H1 (cell line): ENCODE data around the gene DRC1. TPM values are rescaled to one million over a fixed set of nuclear protein-coding genes. Genes with fewer than 3 reads are reported as not detected.

ENCODE experiments used
- CTCF ChIA-PET: fragments of 300-600 bp; sonication (Branson Sonifier 250); formaldehyde crosslinking; loops from one replicate; lab custom pipeline; 2021; ENCODE audit not compliant: partially characterized antibody; lab: Charles Lee
- POLR2A ChIA-PET: fragments of 300-600 bp; sonication (Branson Sonifier 250); formaldehyde crosslinking; loops from one replicate; lab custom pipeline; 2021; ENCODE audit warnings: inconsistent platforms; ENCODE audit not compliant: partially characterized antibody; lab: Charles Lee
- DNase-seq, 2 experiments: peaks; one replicate each; pipeline versions ENCODE4 v3.0.0 to v3.0.0-alpha.2; 2010 to 2022; ENCODE audit warnings: low spot score in 2 of 2, low read depth in 1 of 2, mixed read lengths in 1 of 2
- FAIRE-seq: peaks from 2 replicates; lab custom pipeline; 2011; peaks lifted over from hg19 to GRCh38; lab: Jason Lieb, UNC
- H2AFZ ChIP-seq: 2 replicates; pipeline ENCODE4 v1.8.1; 2012; ENCODE audit warnings: low read length, inconsistent platforms
- H2AK5ac ChIP-seq: 2 replicates; pipeline ENCODE4 v1.6.1; 2013; ENCODE audit warnings: low read depth, low read length
- H2BK120ac ChIP-seq: replicated peaks from 2 replicates; pipeline ENCODE3; 2013; ENCODE audit warnings: low read depth, low read length, inconsistent platforms
- H2BK12ac ChIP-seq: 2 replicates; pipeline ENCODE4 v1.6.1; 2013; ENCODE audit warnings: low read depth, low read length
- H2BK15ac ChIP-seq: 2 replicates; pipeline ENCODE4 v1.6.1; 2013; ENCODE audit warnings: low read length
- H2BK20ac ChIP-seq: 2 replicates; pipeline ENCODE4 v1.6.1; 2013; ENCODE audit warnings: low read length
- H2BK5ac ChIP-seq: 2 replicates; pipeline ENCODE4 v1.6.1; 2013; ENCODE audit warnings: low read depth, low read length
- H3K14ac ChIP-seq: 2 replicates; pipeline ENCODE4 v1.6.1; 2013; ENCODE audit warnings: inconsistent platforms; ENCODE audit not compliant: insufficient read length
- H3K18ac ChIP-seq: 2 replicates; pipeline ENCODE4 v1.6.1; 2013; ENCODE audit warnings: low read length; ENCODE audit errors: extremely low read depth
- H3K23ac ChIP-seq: 2 replicates; pipeline ENCODE4 v1.6.1; 2013; ENCODE audit warnings: inconsistent platforms; ENCODE audit not compliant: insufficient read length
- H3K23me2 ChIP-seq: 2 replicates; pipeline ENCODE4 v1.6.1; 2013; ENCODE audit warnings: low read depth, low read length
- H3K27ac ChIP-seq: 2 replicates; pipeline ENCODE4 v1.6.1; 2011; ENCODE audit warnings: low read depth, low read length, inconsistent platforms
- H3K27me3 ChIP-seq, 4 experiments: replicated peaks in 1 of 4; 1 replicate in 1 of 4; 2 replicates in 3 of 4; pipeline versions ENCODE4 v1.6.1 to v1.8.1; 2011 to 2013; ENCODE audit warnings: low read length in 3 of 4, mild to moderate bottlenecking in 3 of 4, inconsistent platforms in 2 of 4, mixed read lengths in 2 of 4, moderate library complexity in 1 of 4; ENCODE audit not compliant: control insufficient read depth in 3 of 4, insufficient read depth in 3 of 4; ENCODE audit errors: extremely low read depth in 1 of 4
- H3K36me3 ChIP-seq, 4 experiments: 2 replicates each; pipeline versions ENCODE4 v1.6.1 to v1.8.1; 2011 to 2013; ENCODE audit warnings: mild to moderate bottlenecking in 4 of 4, low read length in 3 of 4, moderate library complexity in 2 of 4, control low read depth in 1 of 4, inconsistent platforms in 1 of 4; ENCODE audit not compliant: insufficient read depth in 4 of 4, control insufficient read depth in 2 of 4
- H3K4ac ChIP-seq: replicated peaks from 2 replicates; pipeline ENCODE3; 2013; ENCODE audit warnings: low read length, low read depth, mixed read lengths, inconsistent platforms; ENCODE audit not compliant: insufficient read length
- H3K4me1 ChIP-seq, 4 experiments: replicated peaks in 1 of 4; 1 replicate in 1 of 4; 2 replicates in 3 of 4; pipeline versions ENCODE4 v1.6.1 to v1.8.1; 2011 to 2013; ENCODE audit warnings: low read length in 3 of 4, inconsistent platforms in 2 of 4, mixed read lengths in 1 of 4; ENCODE audit not compliant: insufficient read depth in 4 of 4, control insufficient read depth in 3 of 4
- H3K4me2 ChIP-seq, 2 experiments: 2 replicates each; pipeline versions ENCODE4 v1.6.1 to v1.8.1; 2011 to 2013; ENCODE audit warnings: low read depth in 2 of 2, low read length in 2 of 2, control low read depth in 1 of 2, inconsistent platforms in 1 of 2, mild to moderate bottlenecking in 1 of 2; ENCODE audit not compliant: insufficient read depth in 1 of 2
- H3K4me3 ChIP-seq, 4 experiments: fragments of 200-600, 300-600 bp in 1 of 4; sonication (generic), shearing (Covaris generic), sonication (Bioruptor Twin) in 1 of 4; 2 replicates each; pipeline versions ENCODE4 v1.5.1 to v1.8.1; 2011 to 2016; ENCODE audit warnings: low read length in 4 of 4, low read depth in 3 of 4, control low read depth in 2 of 4, inconsistent platforms in 2 of 4, mild to moderate bottlenecking in 2 of 4, mixed read lengths in 1 of 4, moderate library complexity in 1 of 4; ENCODE audit not compliant: insufficient read depth in 2 of 4; ENCODE audit errors: extremely low read depth in 1 of 4
- H3K56ac ChIP-seq: replicated peaks from 2 replicates; pipeline ENCODE3; 2013; ENCODE audit warnings: low read depth, mild to moderate bottlenecking, mixed read lengths, low read length, inconsistent platforms; ENCODE audit not compliant: insufficient read length
- H3K79me1 ChIP-seq: 2 replicates; pipeline ENCODE4 v1.6.1; 2013; ENCODE audit warnings: low read depth, low read length, control low read depth
- H3K79me2 ChIP-seq, 2 experiments: 2 replicates each; pipeline versions ENCODE4 v1.6.1 to v1.8.1; 2012 to 2013; ENCODE audit warnings: low read length in 2 of 2, mild to moderate bottlenecking in 2 of 2, inconsistent platforms in 1 of 2; ENCODE audit not compliant: insufficient read depth in 2 of 2, control insufficient read depth in 1 of 2
- H3K9ac ChIP-seq, 4 experiments: replicated peaks in 1 of 4; 1 replicate in 1 of 4; 2 replicates in 3 of 4; pipeline versions ENCODE4 v1.6.1 to v1.8.1; 2011 to 2013; ENCODE audit warnings: low read depth in 3 of 4, low read length in 3 of 4, control low read depth in 2 of 4, mild to moderate bottlenecking in 2 of 4, moderate library complexity in 2 of 4, inconsistent platforms in 1 of 4; ENCODE audit errors: extremely low read depth in 1 of 4
- H3K9me3 ChIP-seq, 2 experiments: 2 replicates each; pipeline versions ENCODE4 v1.6.1 to v1.8.1; 2012 to 2013; ENCODE audit warnings: mild to moderate bottlenecking in 2 of 2, moderate library complexity in 2 of 2, control low read depth in 1 of 2, inconsistent platforms in 1 of 2, low read depth in 1 of 2, low read length in 1 of 2, mixed read lengths in 1 of 2; ENCODE audit not compliant: insufficient read depth in 2 of 2
- H4K20me1 ChIP-seq, 2 experiments: replicated peaks in 1 of 2; 2 replicates each; pipeline versions ENCODE3 to v1.8.1; 2011 to 2013; ENCODE audit warnings: inconsistent platforms in 2 of 2, low read length in 2 of 2, mild to moderate bottlenecking in 1 of 2; ENCODE audit not compliant: insufficient read depth in 2 of 2, control insufficient read depth in 1 of 2
- H4K5ac ChIP-seq: 2 replicates; pipeline ENCODE4 v1.6.1; 2013; ENCODE audit warnings: low read length, low read depth, mixed read lengths, inconsistent platforms; ENCODE audit not compliant: insufficient read length
- H4K8ac ChIP-seq: 2 replicates; pipeline ENCODE4 v1.8.0; 2013; ENCODE audit warnings: mild to moderate bottlenecking, moderate library complexity, low read length, inconsistent platforms; ENCODE audit not compliant: insufficient read depth; ENCODE audit errors: extremely low read depth
- H4K91ac ChIP-seq: replicated peaks from 2 replicates; pipeline ENCODE3; 2013; ENCODE audit warnings: low read length, mixed read lengths, inconsistent platforms; ENCODE audit not compliant: insufficient read length
- EGR1 ChIP-seq: IDR thresholded peaks from 2 replicates; pipeline ENCODE4 v1.6.1; 2011; ENCODE audit warnings: low read depth, low read length, borderline replicate concordance
- EZH2 ChIP-seq: fragments of 200-600 bp; sonication (generic); IDR thresholded peaks from 2 replicates; pipeline ENCODE4 v1.7.1; 2012; ENCODE audit warnings: low read depth, mild to moderate bottlenecking, moderate library complexity, low read length, inconsistent platforms; ENCODE audit not compliant: severe bottlenecking
- KDM1A ChIP-seq: fragments of 200-600, 300-600 bp; sonication (generic); IDR thresholded peaks from 2 replicates; pipeline ENCODE4 v1.7.1; 2016; ENCODE audit warnings: mild to moderate bottlenecking, low read length, borderline replicate concordance
- KDM4A ChIP-seq: IDR thresholded peaks from one replicate; pipeline ENCODE4 v1.7.1; 2012; ENCODE audit warnings: low read depth, mild to moderate bottlenecking, moderate library complexity, low read length, inconsistent platforms; ENCODE audit not compliant: severe bottlenecking
- KDM5A ChIP-seq: fragments of 200-600 bp; IDR thresholded peaks from 2 replicates; pipeline ENCODE4 v1.7.1; 2012; ENCODE audit warnings: mild to moderate bottlenecking, low read length, inconsistent platforms, mixed read lengths
- MAFK ChIP-seq: IDR thresholded peaks from 2 replicates; pipeline ENCODE4 v1.6.1; 2012; ENCODE audit warnings: low read depth, mild to moderate bottlenecking, improper control_type of control experiment, low read length
- NRF1 ChIP-seq: IDR thresholded peaks from 2 replicates; pipeline ENCODE4 v1.6.1; 2011; ENCODE audit warnings: mild to moderate bottlenecking, low read depth, low read length, improper control_type of control experiment
- RFX5 ChIP-seq: IDR thresholded peaks from 2 replicates; pipeline ENCODE4 v1.6.1; 2011; ENCODE audit warnings: low read depth, low read length, improper control_type of control experiment, borderline replicate concordance
- RNF2 ChIP-seq: fragments of 200-900, 300-1000 bp; sonication (generic); IDR thresholded peaks from 2 replicates; pipeline ENCODE4 v1.7.1; 2016; ENCODE audit warnings: borderline replicate concordance, low read depth, mild to moderate bottlenecking, antibody characterized with exemption, low read length; ENCODE audit not compliant: poor library complexity, severe bottlenecking; ENCODE audit errors: missing control alignments
- SAP30 ChIP-seq: fragments of 300-600 bp; sonication (generic); IDR thresholded peaks from 2 replicates; pipeline ENCODE4 v1.7.1; 2012; ENCODE audit warnings: low read length, moderate library complexity, mild to moderate bottlenecking, inconsistent platforms; ENCODE audit not compliant: insufficient read depth, insufficient replicate concordance
- SIRT6 ChIP-seq: IDR thresholded peaks from one replicate; pipeline ENCODE4 v1.7.1; 2012; ENCODE audit warnings: low read length, inconsistent platforms
- SRF ChIP-seq: IDR thresholded peaks from 2 replicates; pipeline ENCODE4 v1.6.1; 2011; ENCODE audit warnings: mild to moderate bottlenecking, low read depth, low read length, moderate library complexity
- WGBS, 2 experiments: shearing (Covaris generic) in 1 of 2; methylation state at CpG; one replicate each; pipeline versions ENCODE4 v1.1.6 to v1.1.7; 2013 to 2015; ENCODE audit warnings: low lambda C conversion rate in 2 of 2, mixed read lengths in 2 of 2, inconsistent platforms in 1 of 2, low coverage in 1 of 2, missing lambda C conversion rate in 1 of 2; ENCODE audit not compliant: insufficient replicate concordance in 2 of 2, insufficient coverage in 1 of 2, insufficient read length in 1 of 2; ENCODE audit errors: extremely low coverage in 1 of 2, missing lambda C conversion rate in 1 of 2; 5-methylcytosine and 5-hydroxymethylcytosine counted together
- polyA plus RNA-seq, 7 experiments: library from polyadenylated mRNA; depleted of rRNA in 3 of 7; stranded (reverse) in 5 of 7; unstranded in 2 of 7; fragments of >200 nt in 5 of 7; fragments of 200-250 nt in 2 of 7; gene quantifications; 1 replicate in 5 of 7; 2 replicates in 1 of 7; 4 replicates in 1 of 7; pipeline versions ENCODE4 v1.2.1 to v1.2.3, GENCODE V29; 2011 to 2013; ENCODE audit warnings: missing spikeins in 2 of 7, mixed read lengths in 2 of 7
- total RNA-seq: library from RNA; stranded (reverse); fragmentation: NEBNext Ultra II Directional; extraction: Animal tissue kit (Norgen Biotek cat#: 25700); gene quantifications from 2 replicates; pipeline ENCODE4 v1.2.1, GENCODE V29; 2021
- TF ChIP-seq, protein P1 (sequence below): IDR thresholded peaks from 2 replicates; pipeline ENCODE4 v1.6.1; 2012; ENCODE audit warnings: inconsistent platforms

DRC1 gene
- total and polyA plus RNA-seq, 2 of the 8 experiments (the other 6 are each of a cell fraction or from before 2014, with no cell fraction given), result 0.08 TPM; not detected in 1

DNA sequence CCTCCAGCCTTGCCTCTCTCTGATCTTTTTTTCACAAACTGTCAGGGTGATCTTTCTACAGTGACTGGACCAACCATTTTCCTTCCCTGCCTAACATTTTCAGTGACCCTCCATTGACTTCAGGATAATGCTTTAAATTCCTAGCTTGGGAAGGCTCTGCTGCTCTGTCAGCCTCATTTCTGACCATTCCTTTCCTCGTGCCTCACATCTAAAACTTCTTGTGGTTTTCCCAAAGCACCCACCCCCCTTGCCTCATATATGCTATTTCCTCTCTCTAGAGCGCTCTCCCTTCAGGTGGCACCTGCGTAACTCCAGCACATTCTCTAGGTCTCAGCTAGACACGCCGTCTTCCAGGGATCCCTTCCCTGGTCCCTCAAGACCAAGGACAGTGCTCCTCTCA, 37.2 kb downstream of the DRC1 start:
- DNase-seq, result peak in 1 of 2 experiments; percentile 40
- no peaks in the 10 kb centered on the region for H3K4me1 ChIP-seq
- H3K9ac ChIP-seq, result no peak overlapping the region
- no peaks in the 10 kb centered on the region for H3K79me1 ChIP-seq
- H3K56ac ChIP-seq, result no peak overlapping the region
- no peaks in the 10 kb centered on the region for H4K20me1 ChIP-seq
- H4K8ac ChIP-seq, result no peak overlapping the region
- H3K79me2 ChIP-seq, result no peaks in the 10 kb centered on the region
- H4K5ac ChIP-seq, result no peak overlapping the region
- no peaks in the 10 kb centered on the region for H3K27me3 ChIP-seq
- no peak overlapping the region for H2BK5ac ChIP-seq
- H2BK12ac ChIP-seq, result no peak overlapping the region
- H3K14ac ChIP-seq, result no peak overlapping the region
- H3K23me2 ChIP-seq, result no peaks in the 10 kb centered on the region
- H2AK5ac ChIP-seq, result no peak overlapping the region
- H3K36me3 ChIP-seq, result no peaks in the 10 kb centered on the region
- 93% methylated on average over 5 of the region's 5 CpGs; no CpG with 5 or more reads in 1 of the 2 experiments for WGBS, 2 experiments
- H3K18ac ChIP-seq, result no peak overlapping the region
- no peak overlapping the region for H3K23ac ChIP-seq
- no peak overlapping the region for H2BK120ac ChIP-seq
- ChIA-PET POLR2A (no interaction called here), CTCF (interaction anchor here (0.5 to 1.0 kb wide), 2 partner anchors 21 to 22 kb away, joined by 3 read pairs; no protein-coding TSS in a partner anchor)
- H2BK15ac ChIP-seq, result no peak overlapping the region
- no peak overlapping the region for H2BK20ac ChIP-seq
- H4K91ac ChIP-seq, result no peak overlapping the region
- no peak overlapping the region for H3K4me3 ChIP-seq
- no peak overlapping the region for H3K4me2 ChIP-seq
- no peaks in the 10 kb centered on the region for H3K9me3 ChIP-seq
- H3K4ac ChIP-seq, result no peak overlapping the region
- no peak overlapping the region for H3K27ac ChIP-seq
- peak overlapping the region; percentile 91 for H2AFZ ChIP-seq
- no peak for FAIRE-seq
- TF ChIP-seq, protein P1, sequence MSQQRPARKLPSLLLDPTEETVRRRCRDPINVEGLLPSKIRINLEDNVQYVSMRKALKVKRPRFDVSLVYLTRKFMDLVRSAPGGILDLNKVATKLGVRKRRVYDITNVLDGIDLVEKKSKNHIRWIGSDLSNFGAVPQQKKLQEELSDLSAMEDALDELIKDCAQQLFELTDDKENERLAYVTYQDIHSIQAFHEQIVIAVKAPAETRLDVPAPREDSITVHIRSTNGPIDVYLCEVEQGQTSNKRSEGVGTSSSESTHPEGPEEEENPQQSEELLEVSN, result no peak
- no peak for TF ChIP-seq EGR1
- TF ChIP-seq KDM5A, result no peak
- TF ChIP-seq KDM1A, result no peak
- TF ChIP-seq SAP30, result no peak
- TF ChIP-seq NRF1, result no peak
- TF ChIP-seq RFX5, result no peak
- no peak for TF ChIP-seq SRF
- no peak for TF ChIP-seq EZH2
- TF ChIP-seq KDM4A, result no peak
- TF ChIP-seq RNF2, result no peak
- no peak for TF ChIP-seq MAFK
- no peak for TF ChIP-seq SIRT6
